ENCODE measurements around the gene SLX4.

The SLX4 gene

DNA sequence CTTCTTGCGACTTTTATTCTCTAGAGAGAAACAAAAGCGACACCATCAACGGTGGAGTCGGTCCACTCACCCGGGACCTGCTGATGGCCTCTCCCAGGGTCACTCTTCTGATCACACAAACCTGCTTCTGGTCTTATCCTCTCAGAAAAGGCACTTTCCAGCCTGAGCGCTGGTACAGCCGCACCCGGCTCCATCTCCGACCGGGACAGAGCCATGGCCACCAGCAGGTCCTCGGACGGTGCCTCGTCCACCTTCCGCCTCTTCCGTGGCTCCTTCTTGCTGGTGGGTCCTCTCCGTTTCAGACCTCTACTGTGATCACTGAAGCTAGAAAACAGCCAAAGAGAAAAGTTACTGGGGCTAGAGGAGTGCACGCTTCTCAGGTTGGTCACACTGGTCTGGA is 13.7 kb downstream of the SLX4 start:
- no peak for DNase-seq

- DNase-seq, result no peak
These were observed 14.2 kb downstream of the SLX4 start for GRCh38 chr16:3597226-3597625.

DNA sequence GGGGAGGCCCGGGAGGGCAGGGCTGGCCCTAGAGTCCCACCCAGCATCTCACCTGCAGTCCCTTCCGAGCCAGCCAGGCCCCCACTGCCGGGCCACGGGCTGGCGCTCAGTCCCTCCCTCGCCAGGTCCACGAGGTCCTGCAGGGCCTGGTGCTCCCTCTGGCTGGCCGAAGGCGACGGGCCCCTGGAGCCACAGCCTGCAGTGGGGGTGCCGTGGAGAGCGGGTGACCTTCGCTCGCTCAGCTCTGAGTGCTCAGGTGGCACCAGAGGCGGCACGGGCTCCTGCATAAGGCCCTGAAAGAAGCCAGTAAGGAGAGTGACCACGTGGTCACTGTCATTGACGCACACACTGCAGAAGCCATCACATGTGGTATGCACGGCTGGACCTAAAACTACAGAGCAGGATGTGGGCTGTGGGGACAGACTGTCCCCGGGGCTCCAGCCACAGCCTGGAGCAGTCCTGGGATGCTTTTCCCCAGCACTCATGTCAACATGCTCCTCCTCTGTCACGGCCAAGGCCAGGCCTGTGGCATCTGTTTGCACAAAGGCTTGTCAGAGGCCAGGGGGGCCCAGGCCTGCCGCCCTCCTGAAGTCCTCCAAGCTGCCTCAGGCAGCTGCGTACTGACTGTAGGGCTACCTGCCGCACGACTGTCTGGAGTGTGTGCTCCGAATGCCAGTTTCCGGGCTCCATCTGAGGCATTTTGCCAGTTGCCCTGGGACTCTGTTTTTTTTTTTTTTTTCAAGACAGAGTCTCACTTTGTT is 15.1 kb downstream of the SLX4 start:
- DNase-seq, result no peak

GRCh38 chr16:3595521-3596021 is 15.8 kb downstream of the SLX4 start:
- DNase-seq, result no peak

GRCh38 chr16:3595110-3595486 is 16.3 kb downstream of the SLX4 start:
- DNase-seq, result no peak

DNA sequence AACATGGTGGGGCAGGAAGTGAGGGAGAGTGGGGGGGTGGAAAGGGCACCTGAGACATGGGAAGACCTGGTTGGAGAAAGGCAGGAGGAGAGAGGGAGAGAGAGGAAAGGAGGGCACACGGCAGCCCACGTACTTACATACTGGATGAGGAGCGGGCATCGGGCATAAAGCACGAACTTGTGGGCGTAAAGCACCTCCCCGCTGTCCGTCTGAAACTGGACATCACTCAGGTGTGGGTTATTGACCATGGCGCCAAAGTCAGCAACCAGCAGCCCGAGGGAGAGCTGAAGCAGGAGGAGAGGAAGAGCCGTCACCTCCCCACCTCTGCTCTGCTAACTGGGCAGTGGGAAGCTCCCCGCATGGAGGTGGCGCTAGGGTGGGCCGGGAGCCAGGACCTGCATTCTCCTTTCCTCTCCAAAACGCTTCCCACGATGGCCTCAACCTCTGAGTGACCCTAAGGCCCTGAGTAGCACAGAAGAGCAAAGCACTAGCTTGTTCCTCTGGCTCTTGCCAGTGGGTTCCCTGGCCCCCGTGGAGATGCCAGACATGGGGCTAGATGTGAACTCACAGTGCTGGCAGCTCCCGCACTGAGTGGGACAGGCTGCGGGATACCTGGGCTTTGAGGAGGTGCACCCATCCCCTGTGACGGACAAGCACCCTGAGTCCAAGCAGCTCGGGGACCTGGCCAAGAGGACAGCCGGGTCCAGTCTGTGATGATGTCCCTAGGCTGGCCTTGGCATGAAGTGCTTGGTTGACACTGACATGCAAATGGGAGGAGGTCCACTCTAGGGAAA is 16.9 kb downstream of the SLX4 start:
- DNase-seq, result no peak

GRCh38 chr16:3592559-3592958 is 18.8 kb downstream of the SLX4 start:
- DNase-seq, result no peak

GRCh38 chr16:3591991-3592390 is 19.4 kb downstream of the SLX4 start:
- DNase-seq, result no peak

- DNase-seq, result no peak
These were observed 20.0 kb downstream of the SLX4 start for GRCh38 chr16:3591436-3591803.

GRCh38 chr16:3590736-3591435 is 20.5 kb downstream of the SLX4 start:
- DNase-seq, result no peak

DNA sequence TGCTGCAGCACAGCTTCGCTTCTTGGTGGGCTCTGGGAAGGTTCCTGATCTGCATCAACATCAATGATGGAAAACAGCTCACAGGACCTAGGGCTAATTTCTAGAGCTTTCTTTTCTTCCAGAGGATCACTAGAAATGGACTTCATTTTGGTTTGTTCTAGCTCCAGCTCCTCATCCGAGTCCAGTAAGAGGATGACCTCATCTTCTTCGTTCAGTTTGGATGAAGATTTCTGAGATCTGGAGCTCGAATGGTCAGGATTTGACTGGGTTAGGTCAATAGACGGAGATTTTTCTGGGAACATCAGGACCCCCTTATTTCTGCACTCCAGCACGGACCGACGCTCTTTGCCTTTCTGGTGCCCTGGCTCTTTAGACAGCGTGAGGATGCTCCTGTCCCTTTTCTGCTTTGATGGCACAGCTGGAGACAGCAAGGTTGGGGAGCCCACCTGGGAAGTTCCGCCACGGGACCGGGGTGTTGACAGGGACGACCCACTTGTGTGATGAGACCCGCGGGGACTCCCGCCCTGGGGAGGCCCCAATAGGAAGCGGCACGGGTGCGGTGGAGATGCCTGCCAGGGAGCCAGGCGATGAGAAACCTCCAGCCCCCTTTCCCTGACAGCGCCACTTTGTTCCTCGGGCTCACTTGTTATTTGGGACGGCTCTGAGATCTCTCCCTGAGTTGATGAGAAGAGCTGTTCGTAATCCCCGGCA is 21.3 kb downstream of the SLX4 start:
- DNase-seq, result no peak

GRCh38 chr16:3589441-3589921 is 21.9 kb downstream of the SLX4 start:
- DNase-seq, result no peak

- no peak for DNase-seq
These were observed 22.4 kb downstream of the SLX4 start for GRCh38 chr16:3589001-3589400.

DNA sequence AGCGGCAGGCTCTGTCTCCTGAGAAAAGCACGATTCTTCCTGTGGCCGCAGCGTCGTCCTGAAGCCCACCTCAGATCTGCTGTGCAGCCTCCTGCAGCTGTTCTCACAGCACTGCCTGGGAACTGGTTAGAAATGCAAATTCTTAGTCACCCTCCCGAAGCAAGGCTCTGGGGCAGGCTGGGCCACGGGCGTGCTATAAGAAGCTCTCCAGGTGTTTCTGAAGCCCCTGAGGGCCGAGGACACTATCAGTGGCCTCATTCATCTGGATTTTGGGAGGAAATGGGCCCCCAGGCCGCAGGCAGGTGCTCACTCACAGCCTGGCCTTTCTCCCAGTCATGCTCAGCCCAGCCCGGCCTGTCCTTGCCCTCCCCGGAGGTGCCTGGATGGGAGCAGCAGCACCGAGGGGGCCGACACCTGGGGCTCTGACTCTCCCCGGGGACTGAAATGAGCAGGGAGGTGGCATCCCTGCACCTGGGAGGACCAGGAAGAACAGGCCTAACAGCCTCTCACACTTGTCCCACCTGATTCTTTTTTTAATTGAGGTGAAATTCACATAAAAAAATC is 23.8 kb downstream of the SLX4 start:
- no peak for DNase-seq

DNA sequence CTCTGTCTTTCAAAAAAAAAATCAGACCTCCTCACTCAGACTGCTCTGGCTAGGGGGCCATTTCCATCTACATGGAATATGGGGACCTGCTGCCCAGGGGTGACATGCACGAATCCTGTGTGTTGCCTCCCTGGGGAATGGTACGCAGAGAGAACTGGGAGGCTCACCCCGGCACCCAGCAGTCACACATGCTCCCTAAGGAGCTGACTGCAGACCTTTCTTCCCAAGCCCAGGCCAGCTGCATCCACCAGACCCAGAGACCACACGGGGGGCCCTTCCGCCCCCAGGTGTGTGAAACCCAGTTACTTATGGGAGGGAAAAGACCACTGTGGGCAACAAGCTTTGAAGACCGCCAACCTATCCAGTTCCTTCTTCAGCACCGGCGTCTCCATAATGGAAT is 27.0 kb downstream of the SLX4 start:
- DNase-seq, result no peak

- DNase-seq, result no peak
These were observed 27.9 kb downstream of the SLX4 start for GRCh38 chr16:3583303-3584038.

- no peak for DNase-seq
These were observed 28.9 kb downstream of the SLX4 start for GRCh38 chr16:3582276-3583165.

- no peak for DNase-seq
These were observed 30.0 kb downstream of the SLX4 start for GRCh38 chr16:3581392-3581791.

DNA sequence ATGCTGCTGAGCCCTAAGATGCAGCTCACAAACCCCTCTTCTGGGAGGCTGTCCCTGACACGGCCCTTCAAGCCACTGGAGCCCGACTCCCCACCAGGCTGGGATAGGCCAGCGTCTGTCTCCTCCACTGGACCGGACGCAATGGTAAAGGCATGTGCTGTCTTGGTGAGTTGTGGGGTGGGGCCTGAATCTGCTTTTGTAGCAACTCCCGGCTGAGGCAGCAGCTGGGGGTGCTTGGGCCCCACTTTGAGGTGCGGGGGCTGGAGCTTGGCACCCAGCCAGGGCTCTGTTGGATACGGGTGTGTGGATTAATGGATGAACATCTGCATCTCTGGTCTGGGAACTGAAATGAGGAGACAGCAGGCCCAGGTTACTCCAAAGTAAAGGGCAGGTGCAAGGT is 30.7 kb downstream of the SLX4 start:
- no peak for DNase-seq

- no peak for DNase-seq
These were observed 31.2 kb downstream of the SLX4 start for GRCh38 chr16:3580251-3580651.

GRCh38 chr16:3579776-3580175 is 31.6 kb downstream of the SLX4 start:
- no peak for DNase-seq

All from NCI-H226 (cell line).